Kasumi-1 (cell line): ENCODE results near the gene TMA7.

Experiments
- DNase-seq, 2 experiments: peaks; one replicate each; lab custom pipeline; 2025; lab: John Stamatoyannopoulos, UW

TMA7 gene

DNA sequence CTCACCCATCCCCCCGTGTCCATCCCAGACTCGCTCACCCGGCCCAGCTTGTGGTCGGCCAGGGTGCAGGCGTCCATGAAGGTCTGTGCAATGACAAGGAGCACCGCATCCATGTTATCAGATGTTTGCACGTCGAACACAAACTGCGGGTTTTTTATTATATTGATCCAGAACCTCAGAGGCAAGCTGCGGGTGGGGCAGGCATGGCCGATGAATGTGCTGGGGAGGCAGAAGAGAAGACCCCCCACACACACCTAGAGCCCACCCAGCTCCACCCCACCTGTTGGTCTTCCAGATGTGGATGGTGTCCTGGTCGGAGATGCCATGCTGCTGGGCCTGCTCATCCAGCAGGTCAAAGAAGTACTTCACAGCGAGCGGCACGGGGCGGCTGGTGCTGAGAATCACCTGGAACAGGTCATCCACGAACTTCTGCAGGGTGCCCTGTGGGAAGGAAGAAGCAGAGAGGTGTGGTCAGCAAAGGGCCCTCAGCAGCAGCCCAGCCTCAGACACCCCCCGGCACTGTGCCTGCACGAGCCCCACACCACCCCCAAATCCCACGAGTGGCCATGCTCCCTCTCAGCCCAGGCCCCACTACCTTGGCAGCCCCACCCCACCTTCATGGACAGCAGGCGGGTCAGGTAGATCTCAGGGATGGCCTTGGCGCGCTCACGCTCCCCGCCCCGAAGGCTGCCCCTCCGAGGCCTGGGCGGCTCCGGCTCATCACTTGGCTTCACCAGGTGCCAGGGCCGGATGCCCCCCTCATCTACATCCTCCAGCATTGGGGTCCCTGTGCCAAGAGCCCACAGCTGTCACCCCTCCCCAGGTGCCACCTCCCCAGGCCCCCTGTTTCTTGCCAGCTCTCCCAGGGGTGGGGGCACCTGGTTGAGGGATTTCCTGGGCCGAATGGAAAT, 30.5 kb upstream of the TMA7 start:
- DNase-seq = no peak

DNA sequence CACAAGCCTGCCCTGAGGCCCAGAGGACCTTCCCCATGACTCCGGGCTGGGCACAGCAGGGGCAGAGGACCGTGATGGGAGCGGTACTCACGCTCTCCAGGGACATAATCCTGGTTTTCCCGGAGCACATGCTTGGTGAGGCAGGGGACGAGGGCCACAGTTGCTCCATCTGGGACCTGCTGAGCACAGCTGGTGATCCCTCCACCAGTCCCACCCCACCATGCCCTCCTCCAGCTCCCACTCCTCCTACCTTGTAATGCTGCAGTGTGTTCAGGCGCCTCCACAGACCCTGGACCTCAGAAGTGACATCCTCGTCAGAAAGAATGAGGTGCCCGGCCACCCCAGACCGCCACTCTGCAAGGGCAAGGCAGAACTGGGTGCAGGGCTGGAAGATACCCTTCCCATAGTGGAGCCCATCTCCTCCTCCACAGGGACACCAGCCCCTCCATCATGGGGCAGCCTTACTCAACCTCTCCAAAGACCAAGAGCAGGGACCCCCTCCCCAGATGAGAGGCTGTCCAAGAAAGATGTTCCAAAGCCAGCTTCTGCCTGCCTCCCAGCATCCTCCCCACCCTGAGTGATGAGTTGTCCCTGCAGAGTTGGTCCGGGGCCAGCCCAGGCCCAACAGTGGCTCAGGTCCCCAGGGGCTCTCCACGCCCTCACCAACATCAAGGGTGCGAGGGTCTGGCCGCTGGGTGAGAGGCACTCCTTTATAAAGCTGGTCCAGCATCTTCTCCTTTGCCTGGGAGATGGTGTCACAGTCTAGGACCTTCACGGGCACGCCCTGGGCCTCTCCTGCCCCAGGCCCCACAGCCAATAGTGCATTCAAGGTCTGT, 29.6 kb upstream of the TMA7 start:
- DNase-seq = no peak

DNA sequence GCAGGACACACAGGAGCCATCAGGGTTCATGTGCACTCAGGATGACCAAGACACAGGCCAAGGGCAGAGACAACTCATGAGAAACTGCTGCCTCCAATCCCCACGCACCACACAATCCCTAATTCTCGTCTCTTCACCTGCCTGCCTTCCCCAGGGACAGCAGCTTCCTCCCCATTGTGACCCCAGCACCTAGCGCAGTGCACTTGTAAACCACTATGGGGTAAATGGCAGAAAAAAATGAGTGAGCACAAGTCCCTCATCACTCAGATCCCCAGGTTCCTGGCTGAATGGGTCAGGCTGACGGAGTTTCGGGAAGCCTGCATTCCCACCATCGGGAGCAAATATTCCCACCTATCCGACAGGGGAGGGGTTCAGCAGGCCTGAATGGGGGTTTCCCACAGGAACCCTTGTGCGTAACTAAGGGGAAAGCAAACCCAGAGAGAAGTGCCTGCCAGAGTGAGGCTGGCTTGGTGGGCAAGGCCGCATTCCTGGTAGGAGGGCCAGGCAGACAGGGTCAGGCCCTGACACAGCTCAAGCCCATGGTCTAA, 28.9 kb upstream of the TMA7 start:
- DNase-seq = no peak

DNA sequence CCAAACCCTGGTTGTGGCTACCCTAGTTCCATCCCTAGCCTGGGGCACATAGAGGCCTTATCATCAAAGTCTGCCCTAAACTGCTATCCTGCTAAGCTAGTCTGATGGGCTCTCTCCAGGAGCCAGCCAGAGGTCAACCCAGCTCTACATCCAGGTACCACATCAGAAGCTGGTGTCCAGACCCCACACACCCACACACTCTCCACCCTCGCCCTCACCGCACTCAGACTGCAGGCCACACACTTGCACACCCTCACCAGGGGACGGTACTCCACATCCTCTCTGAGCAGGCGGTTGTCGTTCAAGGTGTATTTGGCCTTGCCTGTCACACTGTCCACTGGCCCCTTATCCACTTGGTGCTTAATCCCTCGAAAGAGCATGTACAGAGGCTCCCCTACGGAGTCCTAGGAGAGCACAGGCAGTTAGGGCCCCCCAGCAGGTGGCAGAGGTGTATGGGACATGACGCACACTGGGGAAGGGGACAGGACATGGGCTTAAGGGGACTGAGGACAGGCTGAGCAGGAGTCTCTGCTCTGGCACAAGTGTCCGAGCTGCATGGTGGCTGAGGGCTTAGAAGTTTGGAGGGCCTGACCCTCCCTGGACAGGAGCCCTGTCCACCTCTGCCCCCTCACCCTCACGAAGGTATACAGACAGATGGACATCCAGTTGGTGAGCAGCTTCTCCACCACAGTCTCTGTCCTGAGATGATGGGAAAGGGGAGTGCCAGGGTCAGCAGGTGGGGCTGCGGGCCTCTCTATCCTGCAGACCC, 28.3 kb upstream of the TMA7 start:
- no peak for DNase-seq

DNA sequence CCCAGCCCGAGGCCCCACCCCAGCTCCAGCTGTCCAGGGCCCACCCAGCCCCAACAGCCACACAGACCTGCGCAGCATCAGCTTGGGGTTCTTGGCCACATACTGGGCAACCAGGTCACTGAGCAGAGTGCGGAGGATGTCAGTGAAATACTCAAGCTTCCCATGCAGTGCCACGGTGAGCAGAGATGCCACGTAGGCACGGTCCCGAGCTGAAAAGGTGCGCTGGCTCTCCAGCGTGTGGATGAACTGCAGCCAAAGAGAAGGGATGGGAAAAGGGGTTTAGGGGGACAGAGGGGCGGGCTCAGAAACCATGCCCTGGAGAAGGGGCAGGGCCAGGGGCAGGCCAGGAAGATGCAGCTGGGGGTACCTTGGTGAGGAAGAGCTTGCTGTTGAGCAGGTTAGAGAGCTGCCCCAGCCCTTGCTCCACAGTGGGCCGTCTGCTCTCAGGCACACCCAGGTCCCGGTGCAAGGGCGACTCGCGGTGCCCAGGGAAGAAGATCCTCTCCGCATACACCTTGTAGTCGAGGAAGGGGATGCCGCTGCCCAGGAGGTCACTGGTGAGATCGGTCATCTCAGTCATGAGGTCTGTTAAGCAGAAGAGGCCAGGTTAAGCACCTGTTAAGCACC, 27.6 kb upstream of the TMA7 start:
- DNase-seq = no peak

GRCh38 chr3:48413086-48413485, 27.0 kb upstream of the TMA7 start:
- no peak for DNase-seq

DNA sequence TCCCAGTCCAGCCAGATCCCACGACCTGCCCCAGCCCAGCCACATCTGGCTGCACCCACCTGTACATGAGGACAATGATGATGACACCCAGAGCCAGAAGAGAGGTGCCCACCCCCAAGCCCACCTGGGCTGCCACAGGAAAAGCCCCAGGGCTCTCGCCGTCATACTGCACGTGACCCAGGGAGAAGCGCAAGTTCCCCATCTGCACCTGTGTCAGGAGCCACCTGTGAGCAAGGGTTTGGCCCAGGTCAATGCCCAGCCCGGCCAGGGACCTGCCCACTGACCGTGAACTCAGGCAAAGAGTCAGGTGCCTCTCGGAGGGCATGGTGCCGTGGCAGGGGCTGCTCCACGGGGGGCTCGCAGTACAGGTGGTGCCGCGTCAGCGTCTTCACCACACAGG, 26.4 kb upstream of the TMA7 start:
- no peak for DNase-seq

GRCh38 chr3:48414376-48415250, 25.4 kb upstream of the TMA7 start:
- DNase-seq = no peak

DNA sequence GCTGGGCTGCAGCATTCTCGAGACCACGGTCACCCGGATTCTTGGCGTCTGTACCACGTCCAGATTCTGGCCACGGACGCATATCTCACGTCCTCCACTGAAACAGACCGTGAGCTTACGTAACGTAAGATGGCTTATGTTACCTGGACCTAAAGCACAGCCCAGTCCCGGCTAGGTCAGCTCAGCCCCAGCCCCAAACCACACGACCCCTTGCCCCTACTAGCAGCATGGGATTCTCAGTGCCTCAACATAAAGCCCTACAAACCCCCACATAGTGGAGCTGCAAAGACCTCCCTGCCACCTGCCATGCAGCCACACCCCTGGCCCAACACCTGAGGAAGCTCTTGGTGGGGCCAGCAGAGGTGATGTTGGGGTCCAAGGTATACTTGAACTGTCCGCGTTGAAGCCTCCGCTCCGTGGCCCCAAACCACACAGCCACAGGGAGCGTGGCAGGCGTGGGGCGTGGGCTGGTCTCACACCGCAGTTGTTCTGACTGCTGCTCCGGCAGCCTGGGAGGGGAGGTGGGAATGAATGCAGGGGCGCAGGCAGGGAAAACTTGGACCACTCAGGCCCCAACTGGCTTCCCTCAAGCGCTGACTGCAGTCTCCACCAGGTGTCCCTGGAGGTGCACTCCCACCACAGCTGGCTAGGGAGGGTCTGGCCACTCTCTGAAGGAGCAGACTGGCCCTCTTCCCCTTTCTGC, 24.7 kb upstream of the TMA7 start:
- DNase-seq = no peak

GRCh38 chr3:48416091-48416505, 24.0 kb upstream of the TMA7 start:
- no peak for DNase-seq

DNA sequence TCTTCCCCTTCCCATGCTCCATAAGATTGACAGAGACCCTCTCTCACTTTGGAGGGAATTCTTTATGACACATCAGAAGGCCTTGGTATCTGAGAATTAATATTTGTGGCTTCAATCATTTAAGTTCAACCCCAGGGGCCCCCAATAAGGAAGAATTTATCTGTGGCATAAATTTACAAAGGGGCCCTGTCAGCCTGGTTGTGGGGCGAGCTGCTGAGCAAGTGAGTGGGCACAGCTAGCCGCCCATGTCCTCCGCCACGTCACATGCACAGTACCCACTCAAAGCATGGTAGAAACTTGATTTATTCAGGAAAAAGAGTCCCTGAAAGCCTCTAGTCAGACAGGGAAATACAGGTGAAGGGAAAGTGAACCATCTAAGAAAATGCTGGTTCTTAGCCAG, 23.5 kb upstream of the TMA7 start:
- no peak for DNase-seq

- DNase-seq = no peak
Observed at GRCh38 chr3:48417529-48418108, 22.4 kb upstream of the TMA7 start.

DNA sequence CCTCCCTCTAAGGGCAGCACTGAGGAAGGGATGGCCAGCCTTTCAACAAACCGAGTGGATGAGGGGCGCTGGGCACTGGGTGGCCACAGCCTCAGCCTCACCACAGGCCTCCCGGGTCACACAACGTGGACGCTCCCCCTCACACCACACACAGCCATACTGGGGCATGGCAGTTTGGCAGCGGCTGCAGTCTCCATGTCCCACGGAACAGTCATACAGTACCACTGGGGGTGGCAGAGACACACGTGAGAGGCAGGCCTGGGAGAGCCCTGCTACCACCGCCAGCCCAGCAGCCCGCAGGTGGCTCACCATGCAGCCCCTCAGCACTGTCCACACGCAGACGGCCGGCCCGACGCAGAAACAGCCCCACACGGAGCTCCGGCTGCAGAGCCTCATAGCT, 21.9 kb upstream of the TMA7 start:
- DNase-seq = no peak

DNA sequence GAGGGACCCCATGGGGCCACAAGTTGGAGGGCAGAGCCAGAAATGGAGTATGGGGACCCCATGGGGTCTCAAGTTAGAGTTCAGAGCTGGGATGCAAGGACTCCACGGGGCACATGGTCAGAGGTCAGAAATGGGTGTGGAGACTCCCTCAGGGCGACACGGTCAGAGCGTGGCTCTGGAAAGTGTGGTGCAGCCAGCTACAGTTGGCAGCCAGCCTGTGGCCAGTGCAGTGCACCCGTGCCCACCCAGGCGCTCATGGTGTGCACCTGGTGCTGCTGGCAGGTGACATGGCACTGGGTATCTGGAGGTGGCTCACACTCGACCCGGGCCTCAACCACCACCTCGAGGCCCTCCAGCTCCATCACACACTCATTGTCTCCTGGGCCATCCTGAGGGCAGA, 21.4 kb upstream of the TMA7 start:
- DNase-seq = no peak

DNA sequence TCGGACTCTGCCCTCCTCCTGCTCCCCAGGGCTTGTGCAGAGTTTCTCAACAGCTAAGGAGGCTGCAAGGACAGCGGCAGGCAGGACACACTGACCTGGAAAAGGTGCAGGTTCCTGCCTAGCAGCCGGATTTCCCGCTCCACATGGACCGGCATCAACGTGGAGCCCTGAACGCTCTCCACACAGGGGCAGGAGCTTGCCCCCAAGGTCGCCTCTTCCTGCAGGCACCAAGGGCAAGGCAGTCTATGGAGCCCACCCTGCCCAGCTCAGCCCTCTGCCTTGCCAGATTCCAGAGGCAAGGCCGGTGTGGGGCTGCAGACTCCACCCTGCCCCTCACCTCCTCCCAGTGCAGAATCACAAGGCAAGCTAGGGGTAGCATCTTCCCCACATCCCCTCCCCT, 20.9 kb upstream of the TMA7 start:
- no peak for DNase-seq

DNA sequence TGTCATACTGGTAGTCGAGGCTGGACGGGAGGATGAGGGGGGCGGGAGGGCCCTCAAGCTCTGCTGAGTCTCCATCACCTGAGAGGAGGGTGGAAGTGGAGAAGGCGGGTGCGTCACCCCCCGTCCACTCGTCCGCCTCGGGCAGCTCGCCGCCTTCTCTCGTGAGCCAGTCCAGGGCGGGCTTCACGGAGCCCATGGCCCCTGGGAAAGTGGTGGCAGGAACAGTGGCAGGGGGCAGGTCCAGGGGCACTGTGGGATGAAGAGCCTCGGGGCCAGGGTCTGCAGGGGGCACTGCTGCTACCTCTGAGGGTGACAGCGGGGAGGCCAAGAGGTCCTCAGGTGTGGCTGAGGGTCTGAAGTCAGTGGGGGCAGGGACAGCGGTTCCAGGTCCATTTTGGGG, 20.5 kb upstream of the TMA7 start:
- no peak for DNase-seq

GRCh38 chr3:48420561-48420960, 19.5 kb upstream of the TMA7 start:
- no peak for DNase-seq

GRCh38 chr3:48422272-48422671, 17.8 kb upstream of the TMA7 start:
- DNase-seq = no peak

DNA sequence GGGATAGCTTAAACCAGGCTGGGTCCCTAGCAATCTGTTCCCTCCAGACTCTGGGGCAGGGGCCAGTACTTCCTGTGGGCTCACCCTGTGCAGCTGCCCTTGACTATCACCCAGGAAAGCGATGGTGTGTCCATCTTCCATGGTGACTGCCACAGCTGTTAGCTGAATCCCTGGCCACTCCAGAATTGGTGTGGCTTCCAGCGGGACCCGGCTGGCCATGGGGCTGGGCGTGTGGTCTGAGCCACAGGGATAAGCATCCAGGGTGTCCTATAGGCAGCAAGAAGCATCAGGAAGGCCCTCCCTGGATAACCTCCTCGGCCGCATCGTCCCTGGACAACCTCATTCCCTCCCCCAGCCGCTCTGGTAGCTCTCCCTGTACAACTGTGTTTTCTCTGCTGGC, 17.4 kb upstream of the TMA7 start:
- no peak for DNase-seq
